ENCODE results near the gene ATP8A2. TPM values are rescaled to one million over a fixed set of nuclear protein-coding genes. Genes with fewer than 3 reads are reported as not detected.

The ATP8A2 gene
- total and polyA plus RNA-seq, 10 of the 15 experiments (the other 5 are each of a cell fraction or from before 2014, with no cell fraction given), result 0.01 to 0.04 (median 0.04) TPM; not detected in 7

DNA sequence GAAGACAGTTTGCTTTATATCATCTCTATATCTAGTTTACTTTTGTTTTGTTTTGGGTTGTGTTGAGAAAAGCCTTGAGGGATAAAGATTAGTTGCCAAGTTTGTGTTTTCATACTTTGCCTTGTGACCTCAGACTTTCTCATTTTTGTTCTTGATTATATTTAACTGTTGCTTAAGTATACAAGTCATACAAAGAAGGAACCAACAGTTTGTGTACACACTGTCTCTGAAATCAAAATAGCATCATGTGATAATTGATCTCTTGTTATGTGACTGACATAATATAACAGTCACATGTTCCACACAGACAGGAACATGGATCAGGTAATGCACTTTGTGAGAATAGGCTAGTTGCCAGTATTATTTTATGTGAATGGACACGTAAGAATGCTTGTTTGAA is 609.3 kb downstream of the ATP8A2 start:
- no peaks in the 10 kb centered on the region for H3K79me2 ChIP-seq (ENCODE audit: control insufficient read depth, insufficient read depth, low read length)
- FAIRE-seq, result no peak
- no peak for ATAC-seq
- ChIA-PET SMC1A (ENCODE audit: uncharacterized antibody, unreplicated experiment) (no interaction called here), POLR2A (no interaction called here), CTCF (no interaction called here), RAD21 (ENCODE audit: unreplicated experiment) (no interaction called here)
- H3K27ac ChIP-seq (ENCODE audit: control insufficient read depth, insufficient read depth), result no peak overlapping the region
- no peaks in the 10 kb centered on the region for H3K4me1 ChIP-seq (ENCODE audit: control insufficient read depth, insufficient read depth, low read length)
- H3K9ac ChIP-seq (ENCODE audit: control insufficient read depth, insufficient read depth, low read length), result no peak overlapping the region
- no peak overlapping the region for H3K4me3 ChIP-seq
- H3K4me2 ChIP-seq (ENCODE audit: control insufficient read depth, insufficient read depth), result no peak overlapping the region
- H3K9me3 ChIP-seq (replicated peaks; ENCODE audit: control insufficient read depth, insufficient read depth, low read length), result no peaks in the 10 kb centered on the region
- no peaks in the 10 kb centered on the region for H3K27me3 ChIP-seq (replicated peaks in 1 of 2; ENCODE audit: control insufficient read depth in 2 of 2, insufficient read depth in 2 of 2, low read length in 1 of 2)
- intact Hi-C loops (cut with micrococcal nuclease; ENCODE audit: unreplicated experiment), result no loop called here
- H3K36me3 ChIP-seq (ENCODE audit: control insufficient read depth in 2 of 2, insufficient read depth in 2 of 2, low read length in 1 of 2), result no peaks in the 10 kb centered on the region
- BruUV-seq (replicated peaks), result no TSS peak
- no peaks in the 10 kb centered on the region for H4K20me1 ChIP-seq (ENCODE audit: control insufficient read depth, insufficient read depth)
- no peak overlapping the region for H2AFZ ChIP-seq (ENCODE audit: control insufficient read depth, low read depth, low read length)
- 0% methylated on average over 1 of the region's 1 CpG for whole genome bisulfite sequencing (ENCODE audit: insufficient coverage, insufficient replicate concordance, low lambda C conversion rate, missing lambda C conversion rate)
- no peak for DNase-seq (ENCODE audit: low read depth, low spot score)
- in situ Hi-C loops (cut with MboI), result no loop called here
- TF ChIP-seq MYC (IDR thresholded peaks at IDR 0.05; ENCODE audit: insufficient read depth, insufficient read length, insufficient replicate concordance, low read length, severe bottlenecking) (no peak), IKZF2 (IDR thresholded peaks at IDR 0.05) (no peak), FOXM1 (IDR thresholded peaks at IDR 0.05; ENCODE audit: low read depth, low read length) (no peak), RELA (IDR thresholded peaks at IDR 0.05; ENCODE audit: borderline replicate concordance, partially characterized antibody) (no peak), MYB (IDR thresholded peaks at IDR 0.05; ENCODE audit: borderline replicate concordance, low read depth, low read length) (no peak), NFYA (IDR thresholded peaks at IDR 0.05; ENCODE audit: borderline replicate concordance, low read depth, low read length) (no peak), DPF2 (IDR thresholded peaks at IDR 0.05) (no peak), EP300 (IDR thresholded peaks at IDR 0.05; ENCODE audit: borderline replicate concordance in 1 of 2, control insufficient read depth in 1 of 2, low read depth in 2 of 2, low read length in 2 of 2) (no peak), POU2F2 (IDR thresholded peaks at IDR 0.05; ENCODE audit: borderline replicate concordance, low read depth, low read length) (no peak), ASH2L (IDR thresholded peaks at IDR 0.05; ENCODE audit: borderline replicate concordance, low read depth) (no peak)
- TF ChIP-seq, protein P1, sequence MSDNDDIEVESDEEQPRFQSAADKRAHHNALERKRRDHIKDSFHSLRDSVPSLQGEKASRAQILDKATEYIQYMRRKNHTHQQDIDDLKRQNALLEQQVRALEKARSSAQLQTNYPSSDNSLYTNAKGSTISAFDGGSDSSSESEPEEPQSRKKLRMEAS (IDR thresholded peaks at IDR 0.05; ENCODE audit: low read depth, low read length), result no peak
- TF ChIP-seq, protein P2, sequence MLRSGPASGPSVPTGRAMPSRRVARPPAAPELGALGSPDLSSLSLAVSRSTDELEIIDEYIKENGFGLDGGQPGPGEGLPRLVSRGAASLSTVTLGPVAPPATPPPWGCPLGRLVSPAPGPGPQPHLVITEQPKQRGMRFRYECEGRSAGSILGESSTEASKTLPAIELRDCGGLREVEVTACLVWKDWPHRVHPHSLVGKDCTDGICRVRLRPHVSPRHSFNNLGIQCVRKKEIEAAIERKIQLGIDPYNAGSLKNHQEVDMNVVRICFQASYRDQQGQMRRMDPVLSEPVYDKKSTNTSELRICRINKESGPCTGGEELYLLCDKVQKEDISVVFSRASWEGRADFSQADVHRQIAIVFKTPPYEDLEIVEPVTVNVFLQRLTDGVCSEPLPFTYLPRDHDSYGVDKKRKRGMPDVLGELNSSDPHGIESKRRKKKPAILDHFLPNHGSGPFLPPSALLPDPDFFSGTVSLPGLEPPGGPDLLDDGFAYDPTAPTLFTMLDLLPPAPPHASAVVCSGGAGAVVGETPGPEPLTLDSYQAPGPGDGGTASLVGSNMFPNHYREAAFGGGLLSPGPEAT (IDR thresholded peaks at IDR 0.05; ENCODE audit: low read depth), result no peak
- TF ChIP-seq, protein P3, sequence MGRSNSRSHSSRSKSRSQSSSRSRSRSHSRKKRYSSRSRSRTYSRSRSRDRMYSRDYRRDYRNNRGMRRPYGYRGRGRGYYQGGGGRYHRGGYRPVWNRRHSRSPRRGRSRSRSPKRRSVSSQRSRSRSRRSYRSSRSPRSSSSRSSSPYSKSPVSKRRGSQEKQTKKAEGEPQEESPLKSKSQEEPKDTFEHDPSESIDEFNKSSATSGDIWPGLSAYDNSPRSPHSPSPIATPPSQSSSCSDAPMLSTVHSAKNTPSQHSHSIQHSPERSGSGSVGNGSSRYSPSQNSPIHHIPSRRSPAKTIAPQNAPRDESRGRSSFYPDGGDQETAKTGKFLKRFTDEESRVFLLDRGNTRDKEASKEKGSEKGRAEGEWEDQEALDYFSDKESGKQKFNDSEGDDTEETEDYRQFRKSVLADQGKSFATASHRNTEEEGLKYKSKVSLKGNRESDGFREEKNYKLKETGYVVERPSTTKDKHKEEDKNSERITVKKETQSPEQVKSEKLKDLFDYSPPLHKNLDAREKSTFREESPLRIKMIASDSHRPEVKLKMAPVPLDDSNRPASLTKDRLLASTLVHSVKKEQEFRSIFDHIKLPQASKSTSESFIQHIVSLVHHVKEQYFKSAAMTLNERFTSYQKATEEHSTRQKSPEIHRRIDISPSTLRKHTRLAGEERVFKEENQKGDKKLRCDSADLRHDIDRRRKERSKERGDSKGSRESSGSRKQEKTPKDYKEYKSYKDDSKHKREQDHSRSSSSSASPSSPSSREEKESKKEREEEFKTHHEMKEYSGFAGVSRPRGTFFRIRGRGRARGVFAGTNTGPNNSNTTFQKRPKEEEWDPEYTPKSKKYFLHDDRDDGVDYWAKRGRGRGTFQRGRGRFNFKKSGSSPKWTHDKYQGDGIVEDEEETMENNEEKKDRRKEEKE (IDR thresholded peaks at IDR 0.05), result no peak
- TF ChIP-seq, protein P4, sequence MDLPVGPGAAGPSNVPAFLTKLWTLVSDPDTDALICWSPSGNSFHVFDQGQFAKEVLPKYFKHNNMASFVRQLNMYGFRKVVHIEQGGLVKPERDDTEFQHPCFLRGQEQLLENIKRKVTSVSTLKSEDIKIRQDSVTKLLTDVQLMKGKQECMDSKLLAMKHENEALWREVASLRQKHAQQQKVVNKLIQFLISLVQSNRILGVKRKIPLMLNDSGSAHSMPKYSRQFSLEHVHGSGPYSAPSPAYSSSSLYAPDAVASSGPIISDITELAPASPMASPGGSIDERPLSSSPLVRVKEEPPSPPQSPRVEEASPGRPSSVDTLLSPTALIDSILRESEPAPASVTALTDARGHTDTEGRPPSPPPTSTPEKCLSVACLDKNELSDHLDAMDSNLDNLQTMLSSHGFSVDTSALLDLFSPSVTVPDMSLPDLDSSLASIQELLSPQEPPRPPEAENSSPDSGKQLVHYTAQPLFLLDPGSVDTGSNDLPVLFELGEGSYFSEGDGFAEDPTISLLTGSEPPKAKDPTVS (IDR thresholded peaks at IDR 0.05; ENCODE audit: low read depth, low read length), result no peak
- TF ChIP-seq, protein P5, sequence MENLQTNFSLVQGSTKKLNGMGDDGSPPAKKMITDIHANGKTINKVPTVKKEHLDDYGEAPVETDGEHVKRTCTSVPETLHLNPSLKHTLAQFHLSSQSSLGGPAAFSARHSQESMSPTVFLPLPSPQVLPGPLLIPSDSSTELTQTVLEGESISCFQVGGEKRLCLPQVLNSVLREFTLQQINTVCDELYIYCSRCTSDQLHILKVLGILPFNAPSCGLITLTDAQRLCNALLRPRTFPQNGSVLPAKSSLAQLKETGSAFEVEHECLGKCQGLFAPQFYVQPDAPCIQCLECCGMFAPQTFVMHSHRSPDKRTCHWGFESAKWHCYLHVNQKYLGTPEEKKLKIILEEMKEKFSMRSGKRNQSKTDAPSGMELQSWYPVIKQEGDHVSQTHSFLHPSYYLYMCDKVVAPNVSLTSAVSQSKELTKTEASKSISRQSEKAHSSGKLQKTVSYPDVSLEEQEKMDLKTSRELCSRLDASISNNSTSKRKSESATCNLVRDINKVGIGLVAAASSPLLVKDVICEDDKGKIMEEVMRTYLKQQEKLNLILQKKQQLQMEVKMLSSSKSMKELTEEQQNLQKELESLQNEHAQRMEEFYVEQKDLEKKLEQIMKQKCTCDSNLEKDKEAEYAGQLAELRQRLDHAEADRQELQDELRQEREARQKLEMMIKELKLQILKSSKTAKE (IDR thresholded peaks at IDR 0.05; ENCODE audit: low read depth, poor library complexity, severe bottlenecking), result no peak

All from GM12878 (cell line).